PC-3 (cell line): ENCODE data around the gene SEPTIN12. TPM values are rescaled to one million over a fixed set of nuclear protein-coding genes. Genes with fewer than 3 reads are reported as not detected.
"Not testable (repeated sequence)": the region's sequence is repeated elsewhere in the genome, so short reads cannot be mapped to it uniquely, and the experiment has no call there.

Experiments
- ATAC-seq: fragments of 200-7000 bp; cut with Tn5 transposase; 2 replicates; pipeline ENCODE4 v1.9.1; 2020; ENCODE audit warnings: mild to moderate bottlenecking, moderate library complexity
- BruUV-seq: library from RNA; stranded (reverse); fragments of 400-500 nt; replicated peaks from 2 replicates; lab custom pipeline; 2021; lab: Mats Ljungman, UMichigan
- CTCF ChIA-PET: fragments of 300-600 bp; sonication (Branson Sonifier 250); formaldehyde crosslinking; loops from one replicate; lab custom pipeline; 2022; ENCODE audit warnings: antibody characterized with exemption; lab: Charles Lee
- POLR2A ChIA-PET: fragments of 300-600 bp; sonication (Branson Sonifier 250); formaldehyde crosslinking; loops from one replicate; lab custom pipeline; 2022; ENCODE audit warnings: antibody characterized with exemption; ENCODE audit not compliant: unreplicated experiment; lab: Charles Lee
- DNase-seq: peaks from one replicate; pipeline ENCODE4 v3.0.0-alpha.2; 2015
- H2AFZ ChIP-seq: fragments of 300-600 bp; sonication (generic); 2 replicates; pipeline ENCODE4 v1.6.0; 2016; ENCODE audit warnings: antibody characterized with exemption, low read length
- H3F3A ChIP-seq: fragments of 300-600 bp; sonication (generic); one replicate; pipeline ENCODE4 v1.6.0; 2017; ENCODE audit warnings: antibody characterized with exemption, low read length, control low read depth, mild to moderate bottlenecking; ENCODE audit not compliant: unreplicated experiment
- H3K27ac ChIP-seq: fragments of 300-600 bp; sonication (generic); 2 replicates; pipeline ENCODE4 v1.5.1; 2016; ENCODE audit warnings: mild to moderate bottlenecking, low read length
- H3K27me3 ChIP-seq: fragments of 300-600 bp; sonication (generic); 2 replicates; pipeline ENCODE4 v1.6.1; 2016; ENCODE audit warnings: low read length, mixed read lengths
- H3K36me3 ChIP-seq: fragments of 300-600 bp; sonication (generic); 2 replicates; pipeline ENCODE4 v1.6.1; 2016; ENCODE audit warnings: low read depth, mixed run types, low read length, mixed read lengths
- H3K4me1 ChIP-seq: fragments of 300-600 bp; sonication (generic); 2 replicates; pipeline ENCODE4 v1.5.1; 2016; ENCODE audit warnings: low read length; ENCODE audit not compliant: insufficient read depth
- H3K4me2 ChIP-seq: fragments of 300-600 bp; sonication (generic); 2 replicates; pipeline ENCODE4 v1.6.0; 2016; ENCODE audit warnings: low read length
- H3K4me3 ChIP-seq: fragments of 300-600 bp; sonication (generic); 2 replicates; pipeline ENCODE4 v1.5.1; 2016; ENCODE audit warnings: mild to moderate bottlenecking, low read length, mixed read lengths
- H3K79me2 ChIP-seq: fragments of 300-600 bp; sonication (generic); 2 replicates; pipeline ENCODE4 v1.6.1; 2017; ENCODE audit warnings: low read length, mixed read lengths
- H3K9ac ChIP-seq: fragments of 300-600 bp; sonication (generic); 2 replicates; pipeline ENCODE4 v1.6.0; 2016; ENCODE audit warnings: mild to moderate bottlenecking, low read length
- H3K9me2 ChIP-seq: fragments of 300-600 bp; sonication (generic); replicated peaks from 2 replicates; pipeline ENCODE4 v1.6.1; 2016; ENCODE audit warnings: mixed run types, low read length, mixed read lengths
- H3K9me3 ChIP-seq: fragments of 300-600 bp; sonication (generic); 2 replicates; pipeline ENCODE4 v1.6.1; 2016; ENCODE audit warnings: low read length, mixed read lengths
- H4K20me1 ChIP-seq: fragments of 300-600 bp; sonication (generic); 2 replicates; pipeline ENCODE4 v1.6.1; 2016; ENCODE audit warnings: low read length, mixed read lengths
- CTCF ChIP-seq: fragments of 300-600 bp; sonication (generic); conservative IDR thresholded peaks from 2 replicates; pipeline ENCODE4 v1.5.1; 2017; ENCODE audit warnings: antibody characterized with exemption, low read depth, mild to moderate bottlenecking, low read length
- EZH2 ChIP-seq: fragments of 300-600 bp; sonication (generic); IDR thresholded peaks from one replicate; pipeline ENCODE4 v1.6.1; 2017; ENCODE audit warnings: antibody characterized with exemption, mild to moderate bottlenecking, low read length; ENCODE audit not compliant: unreplicated experiment
- EZH2phosphoT487 ChIP-seq: fragments of 300-600 bp; sonication (generic); IDR thresholded peaks from 2 replicates; pipeline ENCODE4 v1.6.1; 2018; ENCODE audit warnings: mild to moderate bottlenecking, antibody characterized with exemption, low read length, borderline replicate concordance
- intact Hi-C: fragments of 100-400 bp; cut with micrococcal nuclease; formaldehyde crosslinking; loops from 2 replicates; pipeline ENCODE4 v1.9.0; 2023
- total RNA-seq: library from RNA; depleted of rRNA; stranded (reverse); fragments of >200 nt; gene quantifications from 2 replicates; pipeline ENCODE4 v1.2.3, GENCODE V29; 2014

The SEPTIN12 gene
- total RNA-seq, 1 experiment from 2014 or later, result not detected

- Histone ChIP-seq H3K4me2 (no peak overlapping the region), H3K4me1 (no peaks in the 10 kb centered on the region), H3K79me2 (no peaks in the 10 kb centered on the region), H3K9me2 (no peaks in the 10 kb centered on the region), H3K27me3 (no peaks in the 10 kb centered on the region), H3K4me3 (no peak overlapping the region), H4K20me1 (no peaks in the 10 kb centered on the region), H3K9ac (no peak overlapping the region), H3F3A (no peaks in the 10 kb centered on the region), H3K27ac (no peak overlapping the region), H3K36me3 (no peaks in the 10 kb centered on the region), H2AFZ (no peak overlapping the region), H3K9me3 (no peaks in the 10 kb centered on the region)
- ATAC-seq (no peak), DNase-seq (no peak)
- POLR2A ChIA-PET, result no interaction called here
- intact Hi-C loops, result no loop called here
- CTCF ChIA-PET, result no interaction called here
- no peak for TF ChIP-seq EZH2
- no peak for TF ChIP-seq EZH2phosphoT487
- no TSS peak for BruUV-seq
Observed at GRCh38 chr16:4743226-4743878, 44.8 kb downstream of the SEPTIN12 start.

GRCh38 chr16:4738370-4738769, 49.8 kb downstream of the SEPTIN12 start:
- POLR2A ChIA-PET, H3K4me1 ChIP-seq, H3K27me3 ChIP-seq, H3K9me3 ChIP-seq, H3K4me3 ChIP-seq, H2AFZ ChIP-seq, H3K9me2 ChIP-seq, H3K27ac ChIP-seq, ATAC-seq, H3K36me3 ChIP-seq, BruUV-seq, H3F3A ChIP-seq, H3K9ac ChIP-seq, H3K4me2 ChIP-seq, H3K79me2 ChIP-seq, CTCF ChIA-PET, DNase-seq, H4K20me1 ChIP-seq: not testable (repeated sequence)
- intact Hi-C loops, result loop anchor here (10.0 kb wide), 1 partner anchor 206 kb away; no protein-coding TSS in a partner anchor

- ATAC-seq (no peak), DNase-seq (no peak)
- Histone ChIP-seq H3K9ac (no peak overlapping the region), H3F3A (no peaks in the 10 kb centered on the region), H3K4me3 (no peak overlapping the region), H3K27me3 (no peaks in the 10 kb centered on the region), H3K79me2 (peaks cover 13% of the 10 kb centered on the region), H3K27ac (no peak overlapping the region), H3K36me3 (no peaks in the 10 kb centered on the region), H3K9me3 (no peaks in the 10 kb centered on the region), H3K9me2 (no peaks in the 10 kb centered on the region), H3K4me2 (no peak overlapping the region), H4K20me1 (no peaks in the 10 kb centered on the region), H2AFZ (no peak overlapping the region), H3K4me1 (no peaks in the 10 kb centered on the region; the same call in 1 of the 2 replicates)
- CTCF ChIA-PET, result no interaction called here
- intact Hi-C loops, result loop anchor here (10.0 kb wide), 1 partner anchor 207 kb away; no protein-coding TSS in a partner anchor
- POLR2A ChIA-PET, result no interaction called here
- no TSS peak for BruUV-seq
- TF ChIP-seq EZH2phosphoT487, result no peak
- no peak for TF ChIP-seq CTCF
- no peak for TF ChIP-seq EZH2
Observed at GRCh38 chr16:4737545-4737944, 50.6 kb downstream of the SEPTIN12 start.
